Subcutaneous adipose tissue (tissue), 4 donors: ENCODE results near the gene CERS4. TPM values are rescaled to one million over a fixed set of nuclear protein-coding genes. Genes with fewer than 3 reads are reported as not detected.

ENCODE experiments used
- total RNA-seq, 4 donors: library from RNA; depleted of rRNA; stranded (reverse); fragments of >200 nt; gene quantifications; one replicate each; pipeline ENCODE4 v1.1.0, GENCODE V29; 2016
- TF ChIP-seq, protein P1 (sequence below): fragments of 450-650 bp; IDR thresholded peaks from one replicate; pipeline ENCODE4 v1.5.1; 2016; ENCODE audit warnings: low read depth, mild to moderate bottlenecking, control low read depth, antibody characterized with exemption, moderate library complexity

The CERS4 gene
- total RNA-seq, 4 donors from 2014 or later: 10.4 to 34.3 (median 30.8) TPM

DNA sequence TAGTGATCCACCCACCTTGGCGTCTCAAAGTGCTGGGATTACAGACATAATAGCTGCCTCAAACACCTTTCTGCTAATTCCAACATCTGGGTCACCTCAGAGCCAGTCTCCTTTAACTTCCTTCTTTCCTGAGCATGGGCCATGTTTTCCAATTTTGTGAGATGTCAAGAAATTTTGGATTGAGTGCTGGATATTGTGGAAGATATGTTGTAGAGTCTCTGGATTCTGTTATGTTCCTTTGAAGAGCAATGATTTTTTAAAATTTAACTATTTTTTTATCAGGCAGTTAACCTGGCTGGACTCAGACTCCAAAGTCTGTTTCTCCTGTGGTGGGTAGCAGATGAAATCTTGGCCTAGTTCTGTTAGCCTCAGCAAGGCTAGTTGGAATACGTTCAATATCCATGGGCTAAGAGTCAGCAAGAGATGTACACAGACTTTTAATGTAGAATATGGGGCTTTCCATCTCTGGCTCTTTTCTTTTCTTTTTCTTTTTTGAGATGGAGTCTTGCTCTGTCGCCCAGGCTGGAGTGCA is 22.0 kb downstream of the CERS4 start:
- TF ChIP-seq, protein P1, sequence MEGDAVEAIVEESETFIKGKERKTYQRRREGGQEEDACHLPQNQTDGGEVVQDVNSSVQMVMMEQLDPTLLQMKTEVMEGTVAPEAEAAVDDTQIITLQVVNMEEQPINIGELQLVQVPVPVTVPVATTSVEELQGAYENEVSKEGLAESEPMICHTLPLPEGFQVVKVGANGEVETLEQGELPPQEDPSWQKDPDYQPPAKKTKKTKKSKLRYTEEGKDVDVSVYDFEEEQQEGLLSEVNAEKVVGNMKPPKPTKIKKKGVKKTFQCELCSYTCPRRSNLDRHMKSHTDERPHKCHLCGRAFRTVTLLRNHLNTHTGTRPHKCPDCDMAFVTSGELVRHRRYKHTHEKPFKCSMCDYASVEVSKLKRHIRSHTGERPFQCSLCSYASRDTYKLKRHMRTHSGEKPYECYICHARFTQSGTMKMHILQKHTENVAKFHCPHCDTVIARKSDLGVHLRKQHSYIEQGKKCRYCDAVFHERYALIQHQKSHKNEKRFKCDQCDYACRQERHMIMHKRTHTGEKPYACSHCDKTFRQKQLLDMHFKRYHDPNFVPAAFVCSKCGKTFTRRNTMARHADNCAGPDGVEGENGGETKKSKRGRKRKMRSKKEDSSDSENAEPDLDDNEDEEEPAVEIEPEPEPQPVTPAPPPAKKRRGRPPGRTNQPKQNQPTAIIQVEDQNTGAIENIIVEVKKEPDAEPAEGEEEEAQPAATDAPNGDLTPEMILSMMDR: no peak

DNA sequence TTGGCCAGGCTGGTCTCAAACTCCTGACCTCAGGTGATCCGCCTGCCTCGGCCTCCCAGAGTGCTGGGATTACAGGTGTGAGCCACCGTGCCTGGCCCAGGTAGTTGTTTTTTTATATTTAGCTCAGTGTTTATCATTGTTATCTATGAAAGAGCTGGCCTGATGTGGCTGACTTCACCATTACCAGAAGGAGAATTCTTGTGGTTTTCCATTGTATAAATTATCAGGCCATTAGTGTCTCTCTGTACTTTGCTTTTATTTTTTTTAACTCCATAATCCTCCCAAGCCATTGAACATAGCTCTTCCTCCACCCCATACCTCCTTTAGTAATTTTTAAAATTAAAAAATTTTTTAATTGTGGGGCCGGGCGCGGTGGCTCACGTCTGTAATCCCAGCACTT is 24.2 kb downstream of the CERS4 start:
- TF ChIP-seq, protein P1: no peak

DNA sequence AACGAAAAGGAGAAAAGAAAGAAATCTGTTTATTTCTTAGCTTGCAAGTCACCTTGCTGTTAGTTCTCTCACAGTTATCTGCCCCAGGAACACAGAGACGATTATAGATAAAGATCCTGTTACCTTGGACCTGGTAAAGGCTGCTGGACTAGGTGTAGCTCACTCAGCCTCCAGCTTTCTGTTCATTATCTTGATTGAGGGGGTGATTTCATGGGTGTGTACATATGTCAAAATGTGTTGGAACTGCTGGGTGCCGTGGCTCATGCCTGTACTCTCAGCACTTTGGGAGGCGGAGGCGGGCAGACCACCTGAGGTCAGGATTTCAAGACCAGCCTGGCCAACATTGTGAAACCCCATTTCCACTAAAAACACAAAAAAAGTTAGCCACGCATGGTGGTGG is 27.9 kb downstream of the CERS4 start:
- TF ChIP-seq, protein P1: no peak

DNA sequence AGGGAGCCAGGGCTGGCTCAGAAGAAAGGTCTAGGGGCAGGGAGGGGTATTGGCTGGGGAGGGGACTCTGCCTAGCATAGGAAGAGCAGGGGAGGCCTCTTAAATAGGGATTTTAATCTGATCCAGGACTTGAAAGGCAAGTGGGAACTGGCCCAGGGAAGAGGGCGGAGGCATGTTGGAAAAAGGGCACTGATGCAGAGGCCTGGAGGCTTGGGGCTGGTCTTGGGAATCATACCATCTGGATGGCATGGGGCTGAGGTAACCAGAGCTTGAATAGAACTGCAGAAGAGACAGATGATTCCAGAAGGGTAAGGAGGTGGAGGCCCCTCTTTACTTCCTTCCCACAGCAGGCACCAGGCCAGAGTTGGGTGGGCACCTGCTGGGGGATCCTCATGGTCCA is 29.1 kb downstream of the CERS4 start:
- TF ChIP-seq, protein P1: no peak

DNA sequence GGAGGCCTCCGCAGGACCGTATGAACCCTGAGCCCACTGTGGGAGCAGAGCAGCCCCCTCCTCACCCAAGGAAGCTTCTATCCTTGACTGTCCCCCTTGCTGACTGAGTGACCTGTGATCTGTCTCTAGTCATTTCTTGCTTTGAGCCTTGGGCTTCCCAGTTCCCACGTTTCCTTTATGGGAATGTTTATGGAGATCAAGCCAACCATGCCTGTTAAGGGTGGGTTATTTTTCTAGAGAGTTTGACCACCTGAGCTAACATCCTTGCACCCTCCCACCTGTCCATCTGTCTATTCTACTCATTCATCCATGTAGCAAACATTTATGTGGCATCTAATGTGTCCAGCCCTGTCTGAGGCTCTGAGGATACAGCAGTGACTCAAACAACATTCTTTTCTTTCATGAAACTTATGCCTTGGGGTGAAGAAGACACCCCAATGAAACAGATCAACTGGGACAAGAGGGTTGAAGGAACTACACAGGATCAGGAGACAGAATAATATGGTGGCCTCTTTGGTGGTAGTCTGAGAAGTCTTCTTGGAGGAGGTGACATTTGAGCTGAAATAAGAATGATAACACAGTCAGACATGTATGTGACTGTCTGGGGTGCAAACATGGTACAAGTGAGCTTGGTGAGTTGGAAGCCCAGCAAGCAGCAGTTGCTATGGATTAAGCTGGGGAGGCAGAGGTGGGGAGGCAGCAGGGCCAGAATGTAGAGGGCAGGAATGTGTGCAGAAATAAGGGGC is 30.5 kb downstream of the CERS4 start:
- TF ChIP-seq, protein P1: no peak

DNA sequence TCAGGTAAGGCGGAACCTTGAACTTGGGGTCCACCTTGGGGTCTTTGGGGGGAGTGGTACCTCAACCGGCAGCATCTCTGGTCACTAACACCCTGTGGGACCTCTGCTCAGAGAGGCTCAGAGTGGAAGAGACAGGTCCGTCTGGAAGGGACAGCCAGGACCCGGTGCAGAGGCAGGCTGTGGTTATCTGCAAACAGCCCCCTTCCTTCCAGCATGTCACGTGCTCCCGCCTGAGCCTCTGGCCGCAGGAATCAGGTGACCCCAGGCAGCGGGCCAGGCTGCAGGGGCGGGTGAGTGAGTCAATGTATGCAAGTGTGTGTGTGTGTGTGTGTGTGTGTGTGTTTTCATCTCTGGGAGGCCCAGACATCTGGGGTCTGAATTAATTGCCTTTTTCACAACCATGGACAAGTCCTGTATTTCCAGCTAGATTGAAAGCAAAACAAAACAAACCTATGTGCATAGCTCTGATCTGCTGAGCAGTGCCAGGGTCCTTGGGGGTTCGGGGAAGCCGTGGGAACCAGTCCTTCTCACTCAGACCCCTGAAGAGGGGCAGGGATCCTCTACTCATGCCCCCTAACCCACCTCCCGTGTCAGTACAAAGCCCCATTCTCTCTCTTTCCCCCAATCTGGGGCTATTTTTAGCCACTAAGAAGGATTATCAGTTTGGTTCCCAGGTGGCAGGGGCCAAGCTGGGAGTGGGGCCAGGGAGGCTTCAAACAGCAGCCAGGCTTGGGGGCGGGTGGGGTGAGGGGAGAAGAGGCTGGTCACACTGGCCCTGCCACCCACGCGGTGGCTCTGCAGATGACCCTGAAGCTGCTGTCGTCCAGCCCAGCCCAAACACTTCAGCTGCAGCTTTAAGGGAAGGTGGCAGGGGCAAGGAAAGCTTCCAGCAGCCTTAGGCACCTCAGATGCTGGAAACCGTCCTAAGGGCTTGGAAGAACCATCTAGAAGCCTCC is 31.4 kb downstream of the CERS4 start:
- TF ChIP-seq, protein P1: no peak

DNA sequence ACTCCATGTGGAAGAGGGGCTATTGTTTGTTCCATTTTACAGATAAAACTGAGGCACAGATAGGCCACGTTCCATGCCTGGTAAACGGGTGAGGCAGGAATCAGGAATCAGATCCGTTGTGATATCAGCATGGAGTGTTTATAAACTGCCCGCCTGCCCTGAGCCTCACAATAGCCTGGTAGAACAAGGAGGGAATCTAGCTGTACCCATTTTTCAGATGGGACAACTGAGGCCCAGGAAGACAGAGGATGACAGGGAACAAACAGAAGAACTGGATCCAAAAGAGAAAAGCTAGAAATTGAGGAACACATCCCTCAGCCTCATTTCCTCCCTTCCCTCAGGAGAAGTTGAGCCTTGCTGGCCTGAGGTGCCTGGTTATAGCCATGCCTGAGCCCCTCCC is 32.5 kb downstream of the CERS4 start:
- TF ChIP-seq, protein P1: no peak
